Stomach (tissue), 4 donors: ENCODE measurements around the gene GABBR2.

Source experiments
- POLR2A ChIP-seq, 4 donors: fragments of 450-650 bp; IDR thresholded peaks; one replicate each; pipeline ENCODE4 v1.6.1; 2016; ENCODE audit warnings: antibody characterized with exemption in 4 of 4, control low read depth in 2 of 4, mild to moderate bottlenecking in 1 of 4, moderate library complexity in 1 of 4
- POLR2AphosphoS5 ChIP-seq, 3 donors: sonication (generic); formaldehyde crosslinking; IDR thresholded peaks; one replicate each; pipeline ENCODE4 v1.6.1; 2016; ENCODE audit warnings: antibody characterized with exemption in 3 of 3
- TF ChIP-seq, protein P1 (sequence below), 7 experiments: fragments of 450-650 bp in 4 of 7; fragments of 200-600 bp in 3 of 7; sonication (generic) in 3 of 7; IDR thresholded peaks; one replicate each; pipeline ENCODE4 v1.5.1; 2016 to 2019; ENCODE audit warnings: antibody characterized with exemption in 7 of 7, control low read depth in 2 of 7, mild to moderate bottlenecking in 1 of 7

DNA sequence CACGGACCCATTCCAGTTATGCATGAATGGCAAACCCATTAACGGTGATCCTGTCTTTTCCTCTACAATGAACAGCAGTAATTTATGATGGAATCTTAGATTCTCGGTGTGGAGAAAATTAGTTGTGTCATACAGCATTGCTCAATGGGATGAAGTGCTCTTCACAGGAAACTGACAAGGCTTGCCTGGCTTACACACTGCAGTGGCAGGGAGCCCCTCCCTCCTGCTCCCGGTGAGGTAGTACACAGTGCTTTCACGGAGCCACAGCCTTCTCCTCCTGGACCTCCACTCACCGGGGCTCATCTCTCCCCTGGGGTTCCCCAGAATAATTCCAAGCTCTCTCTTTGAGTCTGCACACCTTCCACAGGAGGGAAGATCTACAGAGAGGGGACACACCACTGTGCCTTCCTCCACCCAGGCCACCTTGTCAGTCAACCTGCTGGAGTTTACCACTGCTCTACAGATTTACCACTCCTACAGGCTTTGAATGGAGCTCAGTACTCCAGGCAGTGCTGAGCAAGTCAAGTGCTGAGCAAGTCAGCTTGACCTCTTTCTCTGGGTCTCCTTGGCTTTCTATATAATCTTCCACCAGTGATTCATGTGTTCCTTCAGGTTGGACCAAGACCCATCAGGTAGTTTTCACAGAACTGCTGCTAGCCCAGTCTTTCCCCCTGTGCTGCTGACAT is 394.2 kb downstream of the GABBR2 start:
- TF ChIP-seq, protein P1, sequence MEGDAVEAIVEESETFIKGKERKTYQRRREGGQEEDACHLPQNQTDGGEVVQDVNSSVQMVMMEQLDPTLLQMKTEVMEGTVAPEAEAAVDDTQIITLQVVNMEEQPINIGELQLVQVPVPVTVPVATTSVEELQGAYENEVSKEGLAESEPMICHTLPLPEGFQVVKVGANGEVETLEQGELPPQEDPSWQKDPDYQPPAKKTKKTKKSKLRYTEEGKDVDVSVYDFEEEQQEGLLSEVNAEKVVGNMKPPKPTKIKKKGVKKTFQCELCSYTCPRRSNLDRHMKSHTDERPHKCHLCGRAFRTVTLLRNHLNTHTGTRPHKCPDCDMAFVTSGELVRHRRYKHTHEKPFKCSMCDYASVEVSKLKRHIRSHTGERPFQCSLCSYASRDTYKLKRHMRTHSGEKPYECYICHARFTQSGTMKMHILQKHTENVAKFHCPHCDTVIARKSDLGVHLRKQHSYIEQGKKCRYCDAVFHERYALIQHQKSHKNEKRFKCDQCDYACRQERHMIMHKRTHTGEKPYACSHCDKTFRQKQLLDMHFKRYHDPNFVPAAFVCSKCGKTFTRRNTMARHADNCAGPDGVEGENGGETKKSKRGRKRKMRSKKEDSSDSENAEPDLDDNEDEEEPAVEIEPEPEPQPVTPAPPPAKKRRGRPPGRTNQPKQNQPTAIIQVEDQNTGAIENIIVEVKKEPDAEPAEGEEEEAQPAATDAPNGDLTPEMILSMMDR (IDR thresholded peaks at IDR 0.05), result no peak
- TF ChIP-seq POLR2A (IDR thresholded peaks at IDR 0.05) (no peak), POLR2AphosphoS5 (IDR thresholded peaks at IDR 0.05) (no peak)
